GM21529 (cell line): Measurements from ENCODE around the gene BRD9.
"Not testable (repeated sequence)": the region's sequence is repeated elsewhere in the genome, so short reads cannot be mapped to it uniquely, and the experiment has no call there.

ENCODE experiments used
- ATAC-seq: cut with Tn5 transposase; IDR thresholded peaks from one replicate; pipeline ENCODE4 v1.9.1; 2021; ENCODE audit not compliant: unreplicated experiment

The BRD9 gene

GRCh38 chr5:860506-861150 is 32.0 kb downstream of the BRD9 start:
- ATAC-seq: no peak

GRCh38 chr5:859798-860296 is 32.8 kb downstream of the BRD9 start:
- ATAC-seq: no peak

GRCh38 chr5:859391-859790 is 33.2 kb downstream of the BRD9 start:
- no peak for ATAC-seq

- no peak for ATAC-seq
These were observed 33.9 kb downstream of the BRD9 start for GRCh38 chr5:858726-859125.

GRCh38 chr5:856531-857425 is 35.8 kb downstream of the BRD9 start:
- no peak for ATAC-seq

- no peak for ATAC-seq
These were observed 36.6 kb downstream of the BRD9 start for GRCh38 chr5:855771-856530.

GRCh38 chr5:854966-855743 is 37.4 kb downstream of the BRD9 start:
- ATAC-seq: no peak

- ATAC-seq: no peak
These were observed 38.4 kb downstream of the BRD9 start for GRCh38 chr5:854217-854616.

GRCh38 chr5:853416-854090 is 39.0 kb downstream of the BRD9 start:
- ATAC-seq: not testable (repeated sequence)

- no peak for ATAC-seq
These were observed 39.9 kb downstream of the BRD9 start for GRCh38 chr5:852431-853401.

GRCh38 chr5:852018-852417 is 40.6 kb downstream of the BRD9 start:
- no peak for ATAC-seq

- no peak for ATAC-seq
These were observed 41.0 kb downstream of the BRD9 start for GRCh38 chr5:851553-851952.

GRCh38 chr5:851076-851475 is 41.5 kb downstream of the BRD9 start:
- ATAC-seq: no peak

GRCh38 chr5:850511-851006 is 42.0 kb downstream of the BRD9 start, which contains the start of gene ZDHHC11:
TSS of gene ZDHHC11 (minus strand) at chr5:850986. CDS start at chr5:850602, 384 bp downstream.
- ATAC-seq: no peak

GRCh38 chr5:849651-850301 is 42.8 kb downstream of the BRD9 start:
- ATAC-seq: no peak

- no peak for ATAC-seq
These were observed 43.9 kb downstream of the BRD9 start for GRCh38 chr5:848671-849111.

GRCh38 chr5:847736-848135 is 44.9 kb downstream of the BRD9 start:
- not testable (repeated sequence) for ATAC-seq

GRCh38 chr5:847212-847611 is 45.4 kb downstream of the BRD9 start:
- ATAC-seq: not testable (repeated sequence)
